Cardiac fibroblast (primary cell): ENCODE results near the gene TMEM242.

ENCODE experiments used
- DNase-seq, 2 donors: peaks; one replicate each; pipeline versions ENCODE4 v3.0.0 to v3.0.0-alpha.2; 2010; ENCODE audit warnings: low read depth in 2 of 2
- H3K4me3 ChIP-seq, 2 donors: replicated peaks in 1 of 2; 1 replicate in 1 of 2; 2 replicates in 1 of 2; pipeline ENCODE4 v1.5.1; 2011; ENCODE audit warnings: low read depth in 2 of 2, low read length in 2 of 2, mild to moderate bottlenecking in 2 of 2, moderate library complexity in 1 of 2
- CTCF ChIP-seq: IDR thresholded peaks from one replicate; pipeline ENCODE4 v1.5.1; 2011; ENCODE audit warnings: low read depth, mild to moderate bottlenecking, low read length, inconsistent platforms

TMEM242 gene

DNA sequence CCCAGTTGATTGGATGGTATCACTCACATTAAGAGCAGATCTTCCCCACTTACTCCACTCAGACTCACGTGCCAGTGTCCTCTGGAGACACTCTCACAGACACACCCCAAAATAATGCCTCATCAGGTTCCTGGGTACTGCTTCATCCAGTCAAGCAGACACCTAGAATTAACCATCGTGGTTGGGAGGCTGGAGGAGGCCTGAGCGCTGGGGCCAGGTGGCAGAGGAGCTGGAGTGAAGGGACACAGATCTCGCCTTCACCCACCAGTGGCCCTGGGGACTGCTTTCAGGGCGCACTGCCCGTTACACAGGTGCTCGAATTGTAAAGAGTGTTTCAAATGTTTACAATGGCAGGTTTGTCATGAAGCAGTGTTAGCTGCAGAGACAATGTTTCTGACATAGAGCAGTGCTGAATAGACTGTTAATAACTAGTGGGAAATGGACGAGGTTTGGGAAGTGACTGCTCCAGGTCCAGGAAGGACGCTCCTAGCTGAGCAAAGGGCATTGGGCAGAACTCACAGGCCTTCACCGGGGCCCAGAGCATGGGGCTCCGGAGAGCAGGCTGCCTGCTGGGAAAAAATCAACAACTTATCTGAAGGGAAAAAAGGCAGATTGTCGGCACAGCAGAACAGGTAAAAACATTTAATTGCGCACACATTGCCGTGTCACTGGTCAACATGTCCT is 38.4 kb downstream of the TMEM242 start:
- H3K4me3 ChIP-seq, result no peak overlapping the region
- no peak for DNase-seq
- TF ChIP-seq CTCF, result no peak

- DNase-seq, result no peak
- no peak for TF ChIP-seq CTCF
- H3K4me3 ChIP-seq, result no peak overlapping the region
Observed at GRCh38 chr6:157283900-157284737, 39.2 kb downstream of the TMEM242 start.

DNA sequence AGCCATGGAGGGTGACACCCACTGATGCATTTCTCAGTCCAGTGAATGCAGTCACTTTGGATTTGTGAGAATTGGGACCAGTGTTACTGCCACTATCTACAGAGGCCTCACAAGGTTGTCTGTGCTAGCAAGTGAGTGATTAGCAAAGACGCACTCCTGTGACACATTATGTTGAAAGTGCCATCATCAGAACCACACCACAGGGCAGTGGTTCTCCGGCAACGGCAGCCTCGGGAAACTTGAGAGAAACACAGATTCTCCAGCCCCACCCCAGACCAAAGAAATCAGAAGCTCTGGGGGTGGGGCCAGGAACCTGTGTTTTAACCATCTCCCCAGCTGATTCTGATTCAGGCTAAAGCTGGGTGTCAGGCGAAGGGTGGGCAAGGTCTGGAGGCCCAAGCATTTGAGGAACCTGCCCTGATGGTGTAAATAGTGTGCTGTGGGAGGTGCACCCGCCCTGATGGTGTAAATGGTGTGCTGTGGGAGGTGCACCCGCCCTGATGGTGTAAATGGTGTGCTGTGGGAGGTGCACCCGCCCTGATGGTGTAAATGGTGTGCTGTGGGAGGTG is 39.9 kb downstream of the TMEM242 start:
- TF ChIP-seq CTCF, result no peak
- H3K4me3 ChIP-seq, result no peak overlapping the region
- DNase-seq, result no peak

GRCh38 chr6:157282284-157282683 is 41.0 kb downstream of the TMEM242 start:
- no peak for TF ChIP-seq CTCF
- DNase-seq, result no peak
- H3K4me3 ChIP-seq, result no peak overlapping the region

DNA sequence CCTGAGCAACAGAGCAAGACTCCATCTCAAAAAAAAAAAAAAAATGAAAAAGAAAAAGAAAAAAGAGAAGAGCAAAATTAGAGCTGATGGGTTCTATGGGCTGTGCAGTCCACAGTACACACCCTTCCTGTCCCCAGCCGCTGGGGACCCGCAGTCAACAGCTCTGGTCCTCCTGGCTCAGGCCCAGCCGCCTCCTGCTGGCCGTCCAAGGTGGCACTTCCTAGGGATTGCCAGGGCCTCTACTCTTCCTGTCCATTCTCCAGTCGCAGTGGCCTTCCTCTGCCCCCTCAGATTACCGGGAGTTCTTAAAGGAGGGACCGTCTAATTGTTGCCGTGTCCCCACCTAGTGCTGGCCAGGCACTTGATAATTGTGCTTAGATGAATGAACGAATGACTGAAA is 41.7 kb downstream of the TMEM242 start:
- no peak overlapping the region for H3K4me3 ChIP-seq
- TF ChIP-seq CTCF, result peak; percentile 32
- no peak for DNase-seq

DNA sequence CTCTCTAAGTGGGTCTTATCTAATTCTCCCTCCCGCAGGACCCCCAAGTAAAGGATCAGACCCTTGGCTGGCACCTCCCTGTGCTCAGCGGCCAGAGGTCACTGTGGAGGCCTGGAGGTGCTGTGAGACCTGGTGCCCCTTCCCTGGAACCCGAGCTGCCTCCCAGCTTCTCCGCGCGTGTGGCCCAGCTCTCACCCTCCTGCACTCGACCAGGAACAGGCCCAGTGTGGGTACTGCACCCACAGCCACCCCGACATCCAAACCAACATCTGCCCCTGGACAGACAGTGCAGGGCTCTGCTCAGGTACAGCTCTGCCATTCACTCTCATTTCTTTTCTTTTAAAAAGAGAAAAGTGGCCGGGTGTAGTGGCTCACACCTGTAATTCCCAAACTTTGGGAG is 42.4 kb downstream of the TMEM242 start:
- DNase-seq, result no peak
- no peak for TF ChIP-seq CTCF
- no peak overlapping the region for H3K4me3 ChIP-seq
